Gastroesophageal sphincter (tissue), 3 donors: ENCODE measurements around the gene ARAP3.

Source experiments
- CTCF ChIP-seq, 4 experiments: fragments of 200-600 bp in 2 of 4; fragments of 450-650 bp in 2 of 4; sonication (generic) in 1 of 4; IDR thresholded peaks; one replicate each; pipeline ENCODE4 v1.5.1; 2017 to 2019; ENCODE audit warnings: antibody characterized with exemption in 4 of 4, mild to moderate bottlenecking in 2 of 4, moderate library complexity in 2 of 4
- EP300 ChIP-seq: sonication (generic); formaldehyde crosslinking; IDR thresholded peaks from one replicate; pipeline ENCODE4 v1.6.1; 2017; ENCODE audit warnings: antibody characterized with exemption, mild to moderate bottlenecking
- POLR2A ChIP-seq, 2 donors: fragments of 450-650 bp; IDR thresholded peaks; one replicate each; pipeline ENCODE4 v1.6.1; 2017; ENCODE audit warnings: antibody characterized with exemption in 2 of 2, mild to moderate bottlenecking in 2 of 2, moderate library complexity in 1 of 2

- TF ChIP-seq CTCF (IDR thresholded peaks at IDR 0.05) = no peak
- TF ChIP-seq EP300 = no peak
- TF ChIP-seq POLR2A (IDR thresholded peaks at IDR 0.05) = no peak
Measured at GRCh38 chr5:141716468-141716867, 34.4 kb upstream of the ARAP3 start.
